HG03521 (cell line): Measurements from ENCODE around the gene PPP1R12A.

Experiments
- ATAC-seq: cut with Tn5 transposase; IDR thresholded peaks from one replicate; pipeline ENCODE4 v1.9.1; 2021; ENCODE audit warnings: mild to moderate bottlenecking, moderate library complexity; ENCODE audit not compliant: unreplicated experiment

The PPP1R12A gene

GRCh38 chr12:79936670-79937069, 1.8 kb upstream of the PPP1R12A start:
- ATAC-seq = no peak

- no peak for ATAC-seq
Observed at GRCh38 chr12:79935624-79936345, 888 bp upstream of the PPP1R12A start.

- peak; percentile 10 for ATAC-seq
Observed at GRCh38 chr12:79934281-79935020, 446 bp downstream of the PPP1R12A start.

GRCh38 chr12:79933532-79934264, 1.2 kb downstream of the PPP1R12A start:
- ATAC-seq = peak; percentile 6

GRCh38 chr12:79933043-79933442, 1.9 kb downstream of the PPP1R12A start:
- no peak for ATAC-seq

- no peak for ATAC-seq
Observed at GRCh38 chr12:79932357-79932756, 2.5 kb downstream of the PPP1R12A start.

GRCh38 chr12:79929065-79929464, 5.8 kb downstream of the PPP1R12A start:
- ATAC-seq = no peak

GRCh38 chr12:79927772-79928474, 7.0 kb downstream of the PPP1R12A start:
- peak; percentile 95 for ATAC-seq

- no peak for ATAC-seq
Observed at GRCh38 chr12:79926951-79927350, 7.9 kb downstream of the PPP1R12A start.

- ATAC-seq = no peak
Observed at GRCh38 chr12:79925492-79925891, 9.4 kb downstream of the PPP1R12A start.

GRCh38 chr12:79921786-79922185, 13.1 kb downstream of the PPP1R12A start:
- no peak for ATAC-seq

- no peak for ATAC-seq
Observed at GRCh38 chr12:79920421-79921238, 14.3 kb downstream of the PPP1R12A start.

- no peak for ATAC-seq
Observed at GRCh38 chr12:79919762-79920161, 15.1 kb downstream of the PPP1R12A start.

GRCh38 chr12:79916826-79917225, 18.1 kb downstream of the PPP1R12A start:
- ATAC-seq = no peak

GRCh38 chr12:79911889-79912656, 22.8 kb downstream of the PPP1R12A start:
- ATAC-seq = no peak

- ATAC-seq = no peak
Observed at GRCh38 chr12:79908366-79908765, 26.5 kb downstream of the PPP1R12A start.

GRCh38 chr12:79901506-79901905, 33.4 kb downstream of the PPP1R12A start:
- ATAC-seq = no peak

GRCh38 chr12:79900951-79901350, 33.9 kb downstream of the PPP1R12A start:
- ATAC-seq = no peak

- ATAC-seq = no peak
Observed at GRCh38 chr12:79900199-79900598, 34.7 kb downstream of the PPP1R12A start.
